Stimulated activated effector memory CD8-positive, alpha-beta T cell treated with anti-CD3 and anti-CD28 coated beads, Interleukin-12 subunit alpha, Interleukin-12 subunit beta, amount 100 ng/mL, for 72 hours (primary cell): ENCODE data around the gene ZNRF4.
"Not testable (repeated sequence)": the region's sequence is repeated elsewhere in the genome, so short reads cannot be mapped to it uniquely, and the experiment has no call there.

ENCODE experiments used
- ATAC-seq: fragments of 150-1000 bp; cut with Tn5 transposase; 2 replicates; pipeline ENCODE4 v1.10.0; 2021
- DNase-seq, 2 donors: peaks; one replicate each; pipeline ENCODE4 v3.0.0; 2021 to 2022; ENCODE audit warnings: low spot score in 2 of 2
- H3K27ac Mint-ChIP-seq: one replicate; pipeline ENCODE4 v1.8.0; 2022; ENCODE audit warnings: mild to moderate bottlenecking, mixed read lengths
- H3K36me3 Mint-ChIP-seq: one replicate; pipeline ENCODE4 v1.8.0; 2022; ENCODE audit warnings: mild to moderate bottlenecking, mixed read lengths
- H3K4me1 Mint-ChIP-seq: one replicate; pipeline ENCODE4 v1.8.0; 2022; ENCODE audit warnings: mixed read lengths
- H3K4me3 Mint-ChIP-seq: one replicate; pipeline ENCODE4 v1.8.0; 2022; ENCODE audit warnings: mild to moderate bottlenecking, mixed read lengths
- H3K9me3 Mint-ChIP-seq: one replicate; pipeline ENCODE4 v1.8.0; 2022; ENCODE audit warnings: mixed read lengths

Gene ZNRF4

DNA sequence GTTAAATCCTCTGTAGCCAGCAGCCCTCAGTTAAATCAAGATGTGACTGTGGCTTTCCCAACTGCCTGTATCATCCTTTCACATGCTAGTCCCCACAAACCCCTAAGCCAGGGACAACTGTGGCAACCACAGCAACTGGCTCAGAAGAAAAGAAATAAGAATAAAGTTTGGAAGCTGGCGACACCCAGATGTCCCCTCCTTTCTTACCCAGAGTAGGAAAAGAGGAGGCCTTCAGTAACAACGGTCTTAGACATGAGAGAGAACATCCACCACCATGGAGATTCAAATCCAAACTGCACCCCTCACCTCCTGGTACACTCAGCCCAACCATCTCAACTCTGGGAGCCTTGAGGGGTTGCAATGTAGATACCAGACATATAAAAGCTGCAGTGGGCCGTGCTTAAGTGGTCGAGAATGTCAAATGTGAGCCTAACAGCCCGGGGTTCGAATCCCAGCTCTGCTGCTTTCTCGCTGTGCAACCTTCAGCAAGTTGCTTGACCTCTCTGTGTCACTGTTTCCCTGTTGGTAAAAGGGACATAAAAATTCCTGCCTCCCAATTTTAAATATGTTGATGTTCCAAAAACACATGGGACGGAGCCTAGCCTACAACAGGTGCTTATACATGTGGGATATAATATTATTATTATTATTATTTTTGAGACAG is 23.8 kb downstream of the ZNRF4 start:
- H3K36me3 Mint-ChIP-seq: no peaks in the 10 kb centered on the region
- no peak overlapping the region for H3K27ac Mint-ChIP-seq
- H3K4me1 Mint-ChIP-seq: no peaks in the 10 kb centered on the region
- ATAC-seq: no peak
- no peak for DNase-seq
- no peak overlapping the region for H3K4me3 Mint-ChIP-seq
- H3K9me3 Mint-ChIP-seq: peaks cover 3% of the 10 kb centered on the region

DNA sequence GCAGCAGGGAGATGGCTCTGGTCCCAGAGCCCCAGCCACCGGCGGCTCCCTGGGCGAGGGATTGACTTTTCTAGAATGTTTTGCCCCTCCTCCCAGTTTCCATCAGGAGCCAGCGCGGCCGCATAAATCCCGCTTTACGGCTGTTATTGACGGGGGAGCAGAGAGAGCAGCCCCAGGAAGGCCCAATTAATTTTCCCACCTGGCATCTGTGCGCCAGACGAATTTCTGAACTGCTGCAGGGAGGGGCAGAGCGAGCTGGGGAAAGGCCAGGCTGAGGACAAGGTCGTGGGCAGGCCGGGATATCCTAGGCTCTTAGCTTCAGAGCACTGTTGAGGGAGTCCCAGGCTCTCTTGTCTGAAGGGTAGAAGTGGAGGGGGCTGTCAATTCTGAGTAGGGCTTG is 24.7 kb downstream of the ZNRF4 start:
- Mint-ChIP-seq H3K4me1 (no peaks in the 10 kb centered on the region), H3K4me3 (no peak overlapping the region), H3K36me3 (no peaks in the 10 kb centered on the region), H3K9me3 (peaks cover 3% of the 10 kb centered on the region), H3K27ac (no peak overlapping the region)
- DNase-seq (no peak), ATAC-seq (no peak)

DNA sequence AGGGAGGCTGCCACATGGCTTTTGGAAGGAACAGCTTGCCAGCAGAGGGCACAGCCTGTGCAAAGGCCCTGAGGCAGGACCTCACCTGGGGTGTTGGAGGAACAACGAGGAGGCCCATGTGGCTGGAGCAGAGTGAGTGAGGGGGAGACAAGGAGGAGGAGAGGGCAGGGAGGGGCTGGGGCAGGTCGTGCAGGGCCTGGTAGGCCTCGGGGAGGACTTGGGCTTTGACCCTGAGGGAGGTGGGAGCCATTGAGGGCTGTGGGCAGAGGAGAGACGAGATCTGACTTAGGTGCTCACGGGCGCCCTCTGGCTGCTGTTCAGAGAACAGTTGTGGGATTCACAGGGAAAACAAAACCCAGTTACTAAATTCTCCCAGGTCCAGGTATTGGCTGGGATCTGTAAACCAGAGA is 25.2 kb downstream of the ZNRF4 start:
- peak; percentile 11 to 58 for DNase-seq
- no peak overlapping the region for H3K4me3 Mint-ChIP-seq
- no peaks in the 10 kb centered on the region for H3K4me1 Mint-ChIP-seq
- H3K36me3 Mint-ChIP-seq: no peaks in the 10 kb centered on the region
- ATAC-seq: no peak
- H3K9me3 Mint-ChIP-seq: peaks cover 3% of the 10 kb centered on the region
- no peak overlapping the region for H3K27ac Mint-ChIP-seq

DNA sequence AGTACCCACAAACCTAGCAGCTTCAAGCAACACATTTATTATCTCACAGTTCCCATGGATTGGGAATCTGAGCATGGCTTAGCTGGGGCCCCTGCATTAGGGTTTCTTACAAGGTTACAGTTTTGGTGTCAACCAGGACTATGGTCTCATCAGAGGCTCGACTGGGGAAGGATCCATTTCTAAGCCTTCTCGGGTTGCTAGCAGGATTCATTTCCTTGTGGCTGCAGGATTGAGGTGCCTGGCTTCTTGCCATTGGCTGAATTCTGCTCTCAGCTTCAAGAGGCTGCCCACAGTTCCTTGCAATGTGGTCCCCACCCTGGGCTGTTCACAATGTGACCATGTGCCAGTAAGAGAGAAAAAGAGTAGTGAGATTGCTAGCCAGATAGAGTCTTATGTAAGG is 26.7 kb downstream of the ZNRF4 start:
- Mint-ChIP-seq H3K4me1 (no peaks in the 10 kb centered on the region), H3K4me3 (no peak overlapping the region), H3K36me3 (no peaks in the 10 kb centered on the region), H3K9me3 (peaks cover 3% of the 10 kb centered on the region), H3K27ac (no peak overlapping the region)
- ATAC-seq (no peak), DNase-seq (no peak)

DNA sequence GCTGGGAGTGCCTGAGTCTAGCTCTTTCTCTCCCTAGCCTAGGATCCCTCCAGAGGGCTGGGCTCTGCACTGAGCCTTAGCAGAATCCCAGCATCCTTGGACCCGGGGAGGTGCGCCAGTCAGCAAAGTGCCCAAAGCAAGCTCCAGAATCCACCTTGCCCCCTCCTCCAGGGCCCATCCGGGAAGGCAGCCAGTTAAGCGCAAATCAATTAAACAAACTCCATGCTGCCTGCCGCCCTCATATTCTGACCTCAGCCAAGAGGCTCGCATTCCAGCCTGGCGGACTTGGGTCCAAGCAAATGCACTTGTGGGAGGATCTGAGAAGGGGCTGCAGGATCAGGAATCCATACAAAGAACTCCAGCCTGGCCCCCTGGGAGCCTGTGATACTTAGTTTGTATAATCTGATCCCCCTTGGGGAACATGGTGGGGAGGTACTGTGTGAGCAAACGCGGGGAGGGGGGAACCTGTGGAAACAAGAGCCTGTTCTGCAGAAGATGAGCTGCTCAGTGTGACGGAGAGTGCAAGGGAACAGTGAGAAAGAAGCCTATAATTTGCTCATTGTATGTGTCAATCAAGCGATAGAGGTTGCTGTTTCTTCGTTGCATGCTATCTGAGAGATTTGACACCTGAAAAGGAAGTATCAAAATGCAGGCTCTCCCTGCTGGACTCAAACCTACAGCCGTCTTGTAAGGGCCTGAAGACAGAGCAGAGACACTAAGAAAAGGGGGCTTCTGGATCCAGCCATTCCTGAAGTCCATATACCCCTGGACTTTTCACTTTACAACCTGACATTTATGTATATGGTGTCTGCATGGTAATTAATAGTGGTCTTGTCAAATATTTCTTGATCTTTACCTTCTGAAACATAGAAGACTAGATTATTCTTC is 29.4 kb downstream of the ZNRF4 start:
- DNase-seq: no peak
- no peak for ATAC-seq
- H3K36me3 Mint-ChIP-seq: no peaks in the 10 kb centered on the region
- H3K27ac Mint-ChIP-seq: no peak overlapping the region
- H3K4me3 Mint-ChIP-seq: no peak overlapping the region
- peaks cover 3% of the 10 kb centered on the region for H3K9me3 Mint-ChIP-seq
- no peaks in the 10 kb centered on the region for H3K4me1 Mint-ChIP-seq

DNA sequence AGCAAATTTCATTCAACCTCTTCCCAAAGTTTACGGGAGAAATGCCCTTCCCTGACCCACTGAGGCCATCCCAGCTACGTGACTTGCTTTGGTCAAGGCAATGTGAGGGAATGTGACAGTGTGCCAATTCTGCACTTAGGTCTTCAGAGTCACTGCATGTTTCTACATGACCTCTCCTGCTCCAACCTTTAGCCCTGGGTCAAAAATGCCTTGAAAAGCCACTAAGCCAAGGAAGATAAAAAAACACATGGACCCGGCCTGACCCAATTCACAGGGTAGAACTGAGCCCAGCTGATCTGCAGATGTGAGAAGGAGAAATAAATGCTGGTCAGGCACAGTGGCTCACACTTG is 30.0 kb downstream of the ZNRF4 start:
- DNase-seq (no peak), ATAC-seq (no peak)
- no peaks in the 10 kb centered on the region for H3K4me1 Mint-ChIP-seq
- peaks cover 3% of the 10 kb centered on the region for H3K9me3 Mint-ChIP-seq
- H3K4me3 Mint-ChIP-seq: no peak overlapping the region
- H3K27ac Mint-ChIP-seq: no peak overlapping the region
- no peaks in the 10 kb centered on the region for H3K36me3 Mint-ChIP-seq

DNA sequence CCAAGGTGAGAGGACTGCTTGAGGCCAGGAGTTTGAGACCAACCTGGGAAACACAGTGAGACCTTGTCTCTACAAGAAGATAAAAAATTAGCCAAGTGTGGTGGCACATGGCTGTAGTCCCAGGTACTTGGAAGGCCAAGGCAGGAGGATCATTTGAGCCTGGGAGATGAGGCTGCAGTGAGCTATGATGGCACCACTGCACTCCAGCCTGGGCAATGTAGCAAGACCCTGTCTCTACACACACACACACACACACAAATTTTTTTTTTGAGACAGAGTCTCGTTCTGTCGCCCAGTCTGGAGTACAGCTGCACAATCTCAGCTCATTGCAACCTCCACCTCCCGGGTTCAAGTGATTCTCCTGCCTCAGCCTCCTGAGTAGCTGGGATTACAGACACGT is 30.4 kb downstream of the ZNRF4 start:
- H3K4me1 Mint-ChIP-seq, DNase-seq, H3K27ac Mint-ChIP-seq, H3K36me3 Mint-ChIP-seq, H3K4me3 Mint-ChIP-seq, H3K9me3 Mint-ChIP-seq, ATAC-seq: not testable (repeated sequence)

DNA sequence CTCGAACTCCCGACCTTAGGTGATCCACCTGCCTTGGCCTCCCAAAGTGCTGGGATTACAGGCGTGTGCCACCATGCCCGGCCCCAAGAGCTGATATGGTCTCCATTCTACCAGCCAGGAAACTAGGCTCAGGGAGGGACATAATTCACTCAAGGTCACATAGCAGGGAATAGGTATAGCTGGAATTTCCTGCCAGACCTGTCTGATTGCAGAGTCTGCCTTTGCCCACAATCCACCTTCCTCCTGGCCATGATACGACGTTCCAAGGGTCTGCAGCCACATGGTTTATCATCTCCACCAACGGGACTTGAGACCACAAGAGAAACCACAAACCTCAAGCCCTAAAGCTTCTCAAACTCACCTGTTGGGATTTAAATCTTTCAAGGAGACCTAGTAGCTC is 32.0 kb downstream of the ZNRF4 start:
- H3K4me1 Mint-ChIP-seq: no peaks in the 10 kb centered on the region
- ATAC-seq (no peak), DNase-seq (no peak)
- H3K27ac Mint-ChIP-seq: no peak overlapping the region
- H3K36me3 Mint-ChIP-seq: no peaks in the 10 kb centered on the region
- no peak overlapping the region for H3K4me3 Mint-ChIP-seq
- peaks cover 2% of the 10 kb centered on the region for H3K9me3 Mint-ChIP-seq

DNA sequence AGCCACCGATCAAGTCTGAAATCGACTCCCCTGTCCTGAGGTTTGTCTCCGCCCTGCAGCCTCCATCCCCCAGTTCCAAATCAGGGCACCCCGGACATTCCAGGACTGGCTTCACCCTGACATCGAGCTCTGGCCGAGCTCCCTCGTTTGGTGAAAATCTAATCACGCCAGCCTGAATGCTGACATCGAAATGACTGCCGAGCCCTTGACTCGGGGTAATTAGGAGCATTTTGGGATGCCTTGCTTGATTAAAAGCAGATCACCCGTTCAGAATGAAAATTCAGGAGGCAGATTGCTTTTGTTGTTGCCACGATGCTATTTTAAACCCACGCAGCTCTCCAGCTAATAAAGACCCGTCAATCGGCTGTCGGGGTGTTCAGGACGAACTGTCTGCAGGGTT is 34.3 kb downstream of the ZNRF4 start:
- Mint-ChIP-seq H3K9me3 (no peaks in the 10 kb centered on the region), H3K27ac (no peak overlapping the region), H3K36me3 (no peaks in the 10 kb centered on the region), H3K4me3 (no peak overlapping the region), H3K4me1 (no peaks in the 10 kb centered on the region)
- DNase-seq: no peak
- ATAC-seq: no peak

DNA sequence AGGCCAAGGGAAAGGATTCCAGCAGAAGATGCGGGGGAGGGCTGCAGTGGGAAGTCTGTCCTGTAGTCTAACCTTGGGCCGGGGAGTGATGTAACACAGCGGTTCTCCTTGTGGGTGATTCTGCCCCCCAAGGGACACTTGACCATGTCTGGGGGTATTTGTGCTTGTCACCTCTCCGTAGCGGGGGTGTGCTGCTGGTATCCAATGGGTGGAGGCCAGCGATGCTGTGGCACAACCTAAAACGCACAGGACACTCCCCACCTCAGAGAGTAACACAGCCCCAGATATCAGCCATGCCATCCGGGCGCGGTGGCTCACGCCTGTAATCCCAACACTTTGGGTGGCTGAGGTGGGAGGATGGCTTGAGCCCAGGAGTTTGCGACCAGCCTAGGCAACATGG is 36.3 kb downstream of the ZNRF4 start:
- H3K4me1 Mint-ChIP-seq: no peaks in the 10 kb centered on the region
- DNase-seq (no peak), ATAC-seq (no peak)
- no peaks in the 10 kb centered on the region for H3K36me3 Mint-ChIP-seq
- no peaks in the 10 kb centered on the region for H3K9me3 Mint-ChIP-seq
- H3K27ac Mint-ChIP-seq: no peak overlapping the region
- no peak overlapping the region for H3K4me3 Mint-ChIP-seq

DNA sequence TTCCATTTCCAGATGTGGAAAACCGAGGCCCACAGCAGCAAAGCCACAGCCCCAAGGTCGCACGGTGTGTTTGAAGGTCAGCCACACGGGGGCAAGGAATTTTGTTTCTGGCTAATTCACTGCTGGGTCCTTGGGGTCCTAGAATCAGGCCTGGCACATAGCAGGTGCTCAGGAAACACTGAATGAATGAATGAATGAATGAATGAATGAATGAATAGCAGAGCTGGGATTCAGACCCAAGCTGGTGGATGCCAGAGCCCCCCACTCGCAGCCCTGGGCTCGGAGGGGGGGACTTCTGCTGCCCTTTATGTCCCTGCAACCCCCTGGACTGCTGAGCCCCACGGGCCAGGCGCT is 37.0 kb downstream of the ZNRF4 start:
- no peak for ATAC-seq
- Mint-ChIP-seq H3K4me1 (no peaks in the 10 kb centered on the region), H3K4me3 (no peak overlapping the region), H3K9me3 (no peaks in the 10 kb centered on the region), H3K27ac (no peak overlapping the region), H3K36me3 (no peaks in the 10 kb centered on the region)
- DNase-seq: no peak

DNA sequence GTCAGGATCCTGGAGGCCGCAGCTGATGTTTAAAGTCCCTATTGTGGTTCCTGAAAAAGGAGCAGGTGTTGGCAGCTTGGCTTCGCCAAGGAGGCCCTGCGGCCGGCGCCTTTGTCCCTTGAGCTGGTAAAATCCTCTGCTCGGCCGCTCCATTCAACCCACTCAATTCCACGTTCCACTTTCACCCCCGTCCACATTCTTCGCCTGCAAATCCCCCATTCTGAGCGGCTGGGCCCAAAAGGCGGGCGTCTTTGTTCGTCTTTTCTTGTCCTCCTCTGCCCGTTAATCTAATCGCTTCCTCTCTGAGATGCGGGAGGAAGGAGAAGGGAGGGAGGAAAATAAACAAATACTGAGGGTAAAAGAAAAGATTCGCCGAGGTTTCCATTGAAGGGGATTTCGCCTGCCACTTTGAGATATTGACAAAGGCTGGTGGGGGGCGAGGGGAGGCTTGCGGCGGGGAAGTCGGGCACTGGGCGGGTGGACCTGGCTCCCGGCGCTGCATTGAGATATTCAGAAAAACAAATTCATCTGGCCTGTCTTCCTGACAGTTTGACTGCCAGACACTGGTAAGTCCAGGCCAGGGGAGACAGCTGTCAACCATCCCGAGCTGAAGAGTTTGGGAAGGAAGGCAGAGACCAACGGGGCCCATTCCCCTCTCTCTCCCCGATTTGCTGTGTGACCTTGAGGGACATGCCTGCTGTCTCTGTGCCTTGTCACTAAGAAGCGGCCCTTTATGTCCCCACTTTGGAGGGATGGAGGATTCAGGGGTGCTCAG is 37.6 kb downstream of the ZNRF4 start:
- Mint-ChIP-seq H3K36me3 (no peaks in the 10 kb centered on the region), H3K4me3 (no peak overlapping the region), H3K4me1 (no peaks in the 10 kb centered on the region), H3K27ac (no peak overlapping the region), H3K9me3 (no peaks in the 10 kb centered on the region)
- no peak for ATAC-seq
- no peak for DNase-seq

DNA sequence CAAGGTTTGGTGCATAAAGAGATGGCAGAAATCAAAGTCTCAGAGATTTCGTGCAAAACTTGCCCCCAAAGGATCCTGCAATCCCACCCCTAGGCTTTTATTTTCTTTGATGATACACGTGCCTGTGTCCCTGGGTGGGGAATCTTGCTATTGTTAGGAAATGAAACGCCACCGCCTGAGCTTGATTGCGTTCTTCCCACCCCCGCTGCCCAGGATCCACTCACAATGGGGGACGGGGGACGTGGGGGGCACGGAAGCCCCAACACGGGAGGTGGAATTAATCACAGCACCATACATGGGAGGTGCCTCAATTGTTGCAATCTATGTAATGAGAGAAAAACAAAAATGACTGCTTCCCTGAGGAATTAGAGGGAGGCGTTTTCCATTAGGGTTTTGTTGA is 39.6 kb downstream of the ZNRF4 start:
- no peaks in the 10 kb centered on the region for H3K4me1 Mint-ChIP-seq
- H3K4me3 Mint-ChIP-seq: no peak overlapping the region
- DNase-seq: no peak
- no peak overlapping the region for H3K27ac Mint-ChIP-seq
- H3K36me3 Mint-ChIP-seq: no peaks in the 10 kb centered on the region
- ATAC-seq: no peak
- no peaks in the 10 kb centered on the region for H3K9me3 Mint-ChIP-seq

DNA sequence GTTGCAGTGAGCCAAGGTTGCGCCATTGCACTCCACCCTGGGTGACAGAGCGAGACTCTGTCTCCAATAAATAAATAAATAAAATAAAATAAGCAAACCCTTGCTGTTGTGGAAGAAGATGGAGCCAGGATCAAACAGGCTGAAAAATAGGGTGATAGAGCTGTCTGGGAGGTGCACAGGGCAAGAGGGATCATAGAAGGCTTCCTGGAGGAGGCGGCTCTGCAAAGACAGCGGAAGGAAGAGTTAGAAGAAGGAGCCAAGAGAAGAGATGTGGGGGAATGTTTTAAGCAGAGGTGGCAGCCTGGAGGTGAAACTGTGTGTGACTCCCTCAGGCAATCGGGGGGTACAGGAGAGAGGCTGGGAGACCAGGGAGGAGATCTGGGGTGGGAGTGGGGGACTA is 40.6 kb downstream of the ZNRF4 start:
- Mint-ChIP-seq H3K4me1 (no peaks in the 10 kb centered on the region), H3K4me3 (no peak overlapping the region), H3K36me3 (no peaks in the 10 kb centered on the region), H3K9me3 (no peaks in the 10 kb centered on the region), H3K27ac (no peak overlapping the region)
- DNase-seq: no peak
- ATAC-seq: no peak

DNA sequence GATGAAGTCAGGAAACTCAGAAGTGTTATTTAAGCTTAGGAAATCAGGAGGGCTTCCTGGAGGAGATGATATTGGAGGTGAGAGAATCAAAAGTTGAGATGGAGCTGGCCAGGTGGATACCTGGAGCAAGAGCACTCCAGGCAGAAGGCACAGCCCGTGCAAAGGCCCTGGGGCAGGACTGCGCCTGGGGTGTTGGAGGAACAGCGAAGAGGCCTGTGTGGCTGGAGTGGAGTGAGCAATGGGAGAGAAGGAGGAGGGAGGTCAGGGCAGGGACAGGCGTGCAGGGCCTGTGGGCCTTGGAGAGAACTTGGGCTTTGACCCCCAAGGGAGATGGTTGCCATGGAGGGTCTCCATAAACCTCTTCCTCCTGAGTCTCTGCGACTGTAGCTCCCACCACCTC is 42.1 kb downstream of the ZNRF4 start:
- no peak for ATAC-seq
- no peak for DNase-seq
- peaks cover 5% of the 10 kb centered on the region for H3K9me3 Mint-ChIP-seq
- no peaks in the 10 kb centered on the region for H3K4me1 Mint-ChIP-seq
- H3K4me3 Mint-ChIP-seq: no peak overlapping the region
- no peak overlapping the region for H3K27ac Mint-ChIP-seq
- no peaks in the 10 kb centered on the region for H3K36me3 Mint-ChIP-seq
